C1 segment of cervical spinal cord (tissue), 14 donors: ENCODE results near the gene MLLT10.

Experiments
- DNase-seq, 14 donors: peaks; one replicate each; lab custom pipeline; 2025; lab: John Stamatoyannopoulos, UW

Gene MLLT10

GRCh38 chr10:21634599-21635365 is 100.8 kb downstream of the MLLT10 start:
- DNase-seq: no peak

- DNase-seq: no peak
Measured at GRCh38 chr10:21637795-21638194, 103.8 kb downstream of the MLLT10 start.

- peak in 1 of 14 donors; percentile 16 for DNase-seq
Measured at GRCh38 chr10:21638681-21639080, 104.6 kb downstream of the MLLT10 start.

GRCh38 chr10:21648040-21648439 is 114.0 kb downstream of the MLLT10 start:
- no peak for DNase-seq

- no peak for DNase-seq
Measured at GRCh38 chr10:21649454-21649872, 115.4 kb downstream of the MLLT10 start.

GRCh38 chr10:21650353-21650752 is 116.3 kb downstream of the MLLT10 start:
- no peak for DNase-seq

GRCh38 chr10:21655236-21655635 is 121.2 kb downstream of the MLLT10 start:
- no peak for DNase-seq

- DNase-seq: no peak
Measured at GRCh38 chr10:21655687-21656086, 121.7 kb downstream of the MLLT10 start.

GRCh38 chr10:21661087-21661486 is 127.1 kb downstream of the MLLT10 start:
- DNase-seq: no peak

- DNase-seq: no peak
Measured at GRCh38 chr10:21661935-21662334, 127.9 kb downstream of the MLLT10 start.

- DNase-seq: no peak
Measured at GRCh38 chr10:21662635-21663034, 128.6 kb downstream of the MLLT10 start.

- DNase-seq: no peak
Measured at GRCh38 chr10:21668831-21669230, 134.8 kb downstream of the MLLT10 start.

GRCh38 chr10:21670391-21670790 is 136.4 kb downstream of the MLLT10 start:
- DNase-seq: no peak

- no peak for DNase-seq
Measured at GRCh38 chr10:21673668-21674067, 139.6 kb downstream of the MLLT10 start.

- no peak for DNase-seq
Measured at GRCh38 chr10:21675157-21675796, 141.2 kb downstream of the MLLT10 start.

GRCh38 chr10:21677551-21677950 is 143.5 kb downstream of the MLLT10 start:
- DNase-seq: no peak

GRCh38 chr10:21681156-21681555 is 147.1 kb downstream of the MLLT10 start:
- DNase-seq: no peak

GRCh38 chr10:21687266-21688008 is 153.4 kb downstream of the MLLT10 start:
- DNase-seq: no peak

- DNase-seq: no peak
Measured at GRCh38 chr10:21688009-21688332, 153.9 kb downstream of the MLLT10 start.

GRCh38 chr10:21688870-21689269 is 154.8 kb downstream of the MLLT10 start:
- no peak for DNase-seq

- DNase-seq: no peak
Measured at GRCh38 chr10:21689881-21690280, 155.8 kb downstream of the MLLT10 start.

GRCh38 chr10:21692916-21693315 is 158.9 kb downstream of the MLLT10 start:
- no peak for DNase-seq

GRCh38 chr10:21693418-21693817 is 159.4 kb downstream of the MLLT10 start:
- no peak for DNase-seq
